ENCODE measurements around the gene FAM174C. TPM values are rescaled to one million over a fixed set of nuclear protein-coding genes. Genes with fewer than 3 reads are reported as not detected.
A peak's percentile ranks its signal among the peaks of the same experiment; 100 is the strongest.

The FAM174C gene
- total and polyA plus RNA-seq, 10 donors, result 35.8 to 134 (median 46.6) TPM

DNA sequence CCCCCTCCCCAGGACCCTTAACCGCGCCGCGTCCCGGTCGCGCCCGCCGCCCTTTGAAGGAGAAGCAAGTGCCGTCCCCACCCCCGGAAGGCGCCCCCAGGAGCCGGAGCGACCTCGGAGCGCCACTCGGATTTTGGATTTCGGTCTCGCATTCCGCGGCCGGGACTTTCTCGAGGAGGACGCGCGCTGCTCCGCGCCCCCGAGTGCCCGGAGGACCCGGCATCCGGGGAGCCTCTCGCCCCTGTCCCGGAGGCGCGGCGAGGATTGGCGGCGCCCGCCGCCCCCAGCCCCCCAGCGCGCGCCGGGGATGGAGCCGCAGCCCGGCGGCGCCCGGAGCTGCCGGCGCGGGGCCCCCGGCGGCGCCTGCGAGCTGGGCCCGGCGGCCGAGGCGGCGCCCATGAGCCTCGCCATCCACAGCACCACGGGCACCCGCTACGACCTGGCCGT is 25.3 kb upstream of the FAM174C start:
- peaks cover 35 to 74% (median 66%) of the 10 kb centered on the region in 6 donors for H3K4me1 ChIP-seq
- H3K9me3 ChIP-seq, result no peaks in the 10 kb centered on the region
- 0 to 1% (median 0%) methylated on average over 12 to 67 of the region's 67 CpGs for WGBS, 5 donors
- H3K27me3 ChIP-seq (replicated peaks in 1 of 7), result no peaks in the 10 kb centered on the region
- intact Hi-C loops (cut with DNase I; ENCODE audit: low total_unique reads), result no loop called here
- DNase-seq, result no peak
- TF ChIP-seq, protein P1, sequence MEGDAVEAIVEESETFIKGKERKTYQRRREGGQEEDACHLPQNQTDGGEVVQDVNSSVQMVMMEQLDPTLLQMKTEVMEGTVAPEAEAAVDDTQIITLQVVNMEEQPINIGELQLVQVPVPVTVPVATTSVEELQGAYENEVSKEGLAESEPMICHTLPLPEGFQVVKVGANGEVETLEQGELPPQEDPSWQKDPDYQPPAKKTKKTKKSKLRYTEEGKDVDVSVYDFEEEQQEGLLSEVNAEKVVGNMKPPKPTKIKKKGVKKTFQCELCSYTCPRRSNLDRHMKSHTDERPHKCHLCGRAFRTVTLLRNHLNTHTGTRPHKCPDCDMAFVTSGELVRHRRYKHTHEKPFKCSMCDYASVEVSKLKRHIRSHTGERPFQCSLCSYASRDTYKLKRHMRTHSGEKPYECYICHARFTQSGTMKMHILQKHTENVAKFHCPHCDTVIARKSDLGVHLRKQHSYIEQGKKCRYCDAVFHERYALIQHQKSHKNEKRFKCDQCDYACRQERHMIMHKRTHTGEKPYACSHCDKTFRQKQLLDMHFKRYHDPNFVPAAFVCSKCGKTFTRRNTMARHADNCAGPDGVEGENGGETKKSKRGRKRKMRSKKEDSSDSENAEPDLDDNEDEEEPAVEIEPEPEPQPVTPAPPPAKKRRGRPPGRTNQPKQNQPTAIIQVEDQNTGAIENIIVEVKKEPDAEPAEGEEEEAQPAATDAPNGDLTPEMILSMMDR (IDR thresholded peaks at IDR 0.05 in 8 of 11, conservative IDR thresholded peaks at IDR 0.05 in 3 of 11), result no peak
- TF ChIP-seq POLR2AphosphoS5 (IDR thresholded peaks at IDR 0.05) (no peak), POLR2A (IDR thresholded peaks at IDR 0.05) (no peak)
- H3K27ac ChIP-seq, result peak overlapping the region; percentile 95 to 100 (median 99)
- H3K4me3 ChIP-seq, result peak overlapping the region; percentile 91 to 99 (median 98)
- peaks cover 0 to 45% (median 29%) of the 10 kb centered on the region in 6 donors for H3K36me3 ChIP-seq

DNA sequence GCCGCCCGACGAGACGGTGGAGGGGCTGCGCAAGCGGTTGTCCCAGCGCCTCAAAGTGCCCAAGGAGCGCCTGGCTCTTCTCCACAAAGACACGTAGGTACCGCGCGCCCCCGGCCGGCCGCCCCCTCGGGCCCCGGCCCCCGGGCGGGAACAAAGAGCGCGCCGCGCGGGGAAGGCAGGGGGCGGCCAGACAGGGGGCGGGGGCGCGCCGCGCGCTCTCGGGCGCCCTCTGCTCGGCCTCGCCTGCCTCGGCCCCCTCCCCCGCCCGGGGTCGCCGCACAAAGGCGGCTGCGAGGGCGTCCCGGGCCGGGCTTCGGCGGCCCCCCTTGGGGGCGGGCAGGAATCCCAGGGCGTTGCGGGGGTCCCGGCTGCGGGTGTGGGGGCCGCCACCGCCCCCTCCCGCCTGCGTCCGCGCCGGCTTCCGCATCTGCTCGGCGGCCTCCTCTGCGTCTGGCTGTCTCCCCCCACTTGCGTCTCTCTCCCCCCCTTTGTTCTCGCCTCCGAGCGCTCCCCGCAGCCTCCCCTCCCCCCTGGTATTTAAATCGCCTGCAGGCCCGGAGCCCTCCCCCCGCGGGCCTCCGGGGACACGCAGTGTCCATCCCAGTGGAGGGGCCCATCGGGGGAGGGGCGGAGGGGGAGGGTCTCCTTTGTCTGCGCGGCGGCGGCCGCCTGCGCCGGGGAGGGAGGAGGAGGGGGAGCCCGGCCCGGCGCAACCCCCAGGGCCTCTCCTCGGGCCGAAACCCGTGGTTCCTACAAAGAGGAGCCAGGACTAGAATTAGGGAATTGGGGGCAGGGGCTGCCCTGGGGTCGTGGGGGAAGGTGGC is 24.7 kb upstream of the FAM174C start:
- Histone ChIP-seq H3K27ac (peak overlapping the region; percentile 95 to 100 (median 99)), H3K4me3 (peak overlapping the region; percentile 91 to 99 (median 98)), H3K4me1 (peaks cover 37 to 74% (median 66%) of the 10 kb centered on the region in 6 donors), H3K36me3 (peaks cover 5 to 51% (median 35%) of the 10 kb centered on the region in 6 donors), H3K9me3 (no peaks in the 10 kb centered on the region), H3K27me3 (replicated peaks in 1 of 7) (no peaks in the 10 kb centered on the region)
- TF ChIP-seq POLR2A (IDR thresholded peaks at IDR 0.05) (no peak), POLR2AphosphoS5 (IDR thresholded peaks at IDR 0.05) (peak in 1 of 3 donors; percentile 62)
- TF ChIP-seq, protein P1 (IDR thresholded peaks at IDR 0.05 in 8 of 11, conservative IDR thresholded peaks at IDR 0.05 in 3 of 11), result peak in 1 of 11 experiments; percentile 16
- WGBS, 5 donors, result 0 to 1% (median 1%) methylated on average over 19 to 90 of the region's 90 CpGs
- intact Hi-C loops (cut with DNase I; ENCODE audit: low total_unique reads), result no loop called here
- DNase-seq, result peak; percentile 93

DNA sequence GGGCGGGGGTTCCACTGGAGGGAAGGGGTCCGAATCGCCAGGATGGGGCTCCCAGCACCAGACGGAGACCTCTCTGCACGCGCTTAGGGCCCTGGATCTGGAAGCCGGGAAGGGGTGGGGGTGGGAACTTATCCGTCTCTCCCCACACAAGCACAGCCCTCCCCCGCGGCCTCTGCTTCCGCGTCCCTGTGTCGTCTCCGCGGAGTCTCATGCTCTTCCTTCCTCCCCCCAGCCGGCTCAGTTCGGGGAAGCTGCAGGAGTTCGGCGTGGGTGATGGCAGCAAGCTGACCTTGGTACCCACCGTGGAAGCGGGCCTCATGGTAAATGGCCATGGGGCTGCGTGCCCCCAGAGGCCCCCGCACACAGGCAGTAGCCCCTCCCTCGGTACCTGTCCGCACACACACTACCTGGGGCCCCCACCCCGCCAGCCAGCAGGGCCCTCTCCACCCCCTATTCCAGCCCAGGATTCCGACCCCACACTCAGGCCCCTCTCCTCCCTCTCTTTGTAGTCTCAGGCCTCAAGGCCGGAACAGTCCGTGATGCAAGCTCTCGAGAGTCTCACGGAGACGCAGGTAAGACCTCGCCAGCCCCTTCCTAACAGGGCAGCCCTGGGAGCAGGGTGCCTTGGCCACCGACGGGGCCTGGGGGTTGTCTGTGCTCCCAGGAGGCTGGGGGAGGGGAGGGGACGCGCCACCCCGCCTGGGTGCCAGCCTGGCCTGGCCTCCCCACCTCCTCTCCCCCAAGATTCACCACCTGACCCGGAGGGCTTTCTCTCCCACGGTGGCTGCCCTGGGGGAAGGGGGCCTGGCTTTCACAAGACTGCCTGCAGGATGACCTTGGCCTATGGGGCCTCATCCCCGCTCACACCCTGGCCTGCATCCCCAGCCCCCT is 23.8 kb upstream of the FAM174C start:
- DNase-seq, result peak; percentile 96
- Histone ChIP-seq H3K4me1 (peaks cover 42 to 74% (median 66%) of the 10 kb centered on the region in 6 donors), H3K27me3 (replicated peaks in 1 of 7) (no peaks in the 10 kb centered on the region), H3K36me3 (peaks cover 8 to 60% (median 45%) of the 10 kb centered on the region in 6 donors), H3K9me3 (no peaks in the 10 kb centered on the region), H3K4me3 (peak overlapping the region; percentile 91 to 99 (median 98)), H3K27ac (peak overlapping the region; percentile 95 to 100 (median 99))
- TF ChIP-seq POLR2A (IDR thresholded peaks at IDR 0.05) (peak in 1 of 3 donors; percentile 59), POLR2AphosphoS5 (IDR thresholded peaks at IDR 0.05) (peak; percentile 84 to 86 (median 86))
- TF ChIP-seq, protein P1 (IDR thresholded peaks at IDR 0.05 in 8 of 11, conservative IDR thresholded peaks at IDR 0.05 in 3 of 11), result peak in 1 of 11 experiments; percentile 6
- WGBS, 5 donors, result 0 to 2% (median 1%) methylated on average over 20 to 41 of the region's 41 CpGs
- intact Hi-C loops (cut with DNase I; ENCODE audit: low total_unique reads), result no loop called here

Data from spleen (tissue), 11 donors.